Measurements from ENCODE around the gene KRTAP5-11. TPM values are rescaled to one million over a fixed set of nuclear protein-coding genes. Genes with fewer than 3 reads are reported as not detected.
"Not testable (repeated sequence)": the region's sequence is repeated elsewhere in the genome, so short reads cannot be mapped to it uniquely, and the experiment has no call there.

Gene KRTAP5-11
- total RNA-seq, 1 donor from 2014 or later: not detected

GRCh38 chr11:71588314-71588713 is 5.6 kb upstream of the KRTAP5-11 start:
- DNase-seq (ENCODE audit: low spot score); intact Hi-C loops (cut with DNase I); ATAC-seq: not testable (repeated sequence)

DNA sequence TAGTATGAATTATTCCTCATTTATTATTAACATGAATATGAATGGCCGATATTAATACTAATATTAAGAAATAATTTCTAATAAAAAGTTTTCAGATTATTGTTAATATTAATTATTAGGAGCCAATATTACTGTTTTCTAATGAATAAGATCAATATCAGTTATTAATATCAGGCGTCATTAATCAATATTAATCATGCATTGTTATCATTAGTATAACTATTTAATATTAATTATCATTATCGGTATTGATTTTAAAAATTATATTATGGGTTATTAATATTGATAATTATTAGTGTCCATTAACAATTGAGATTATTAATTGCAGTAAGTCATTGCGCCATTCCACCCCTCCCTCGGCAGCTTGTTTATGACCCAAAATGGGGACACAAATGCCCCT is 3.0 kb upstream of the KRTAP5-11 start:
- DNase-seq (ENCODE audit: low spot score); ATAC-seq; intact Hi-C loops (cut with DNase I): not testable (repeated sequence)

DNA sequence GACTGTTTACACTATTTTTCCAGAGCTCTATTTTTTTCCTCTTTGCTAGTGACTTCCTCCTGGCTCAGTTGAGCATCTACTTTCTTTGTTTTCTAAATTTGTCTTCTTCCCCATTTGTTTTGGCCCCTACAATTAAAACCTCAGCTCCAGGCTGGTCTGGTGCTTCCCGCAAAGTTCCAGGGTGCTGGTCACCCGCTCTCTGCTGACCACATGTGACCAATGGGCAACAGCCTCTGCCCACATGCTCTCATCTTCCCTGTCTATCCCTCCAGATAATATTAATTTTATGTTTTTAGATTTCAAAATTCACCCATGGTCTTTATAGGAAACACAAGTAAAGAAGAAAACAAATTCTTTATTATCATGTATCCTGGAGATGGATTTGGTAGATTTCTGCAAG is 294 bp upstream of the KRTAP5-11 start:
- DNase-seq (ENCODE audit: low spot score); ATAC-seq; intact Hi-C loops (cut with DNase I): not testable (repeated sequence)

DNA sequence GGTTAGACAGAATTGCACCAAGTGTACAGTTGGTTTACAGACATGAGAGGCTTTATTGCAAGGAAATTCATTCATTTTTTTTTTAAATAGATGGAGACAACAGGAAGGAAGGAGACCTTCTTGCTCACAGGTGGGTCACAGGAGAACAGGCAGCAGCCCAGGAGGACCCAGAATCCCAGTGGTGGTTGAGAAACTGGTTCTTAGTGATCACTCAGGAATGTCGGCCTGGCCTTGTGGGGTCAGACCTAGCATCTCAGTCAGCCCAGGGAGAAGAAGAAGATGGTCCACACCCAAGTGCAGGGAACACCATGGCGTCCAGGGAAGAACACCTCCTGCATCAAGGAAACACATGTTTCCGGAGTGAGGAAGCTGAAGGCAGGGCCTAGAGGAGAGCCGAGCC is 849 bp downstream of the KRTAP5-11 start:
- DNase-seq (ENCODE audit: low spot score) (no peak), ATAC-seq (no peak)
- intact Hi-C loops (cut with DNase I): no loop called here

DNA sequence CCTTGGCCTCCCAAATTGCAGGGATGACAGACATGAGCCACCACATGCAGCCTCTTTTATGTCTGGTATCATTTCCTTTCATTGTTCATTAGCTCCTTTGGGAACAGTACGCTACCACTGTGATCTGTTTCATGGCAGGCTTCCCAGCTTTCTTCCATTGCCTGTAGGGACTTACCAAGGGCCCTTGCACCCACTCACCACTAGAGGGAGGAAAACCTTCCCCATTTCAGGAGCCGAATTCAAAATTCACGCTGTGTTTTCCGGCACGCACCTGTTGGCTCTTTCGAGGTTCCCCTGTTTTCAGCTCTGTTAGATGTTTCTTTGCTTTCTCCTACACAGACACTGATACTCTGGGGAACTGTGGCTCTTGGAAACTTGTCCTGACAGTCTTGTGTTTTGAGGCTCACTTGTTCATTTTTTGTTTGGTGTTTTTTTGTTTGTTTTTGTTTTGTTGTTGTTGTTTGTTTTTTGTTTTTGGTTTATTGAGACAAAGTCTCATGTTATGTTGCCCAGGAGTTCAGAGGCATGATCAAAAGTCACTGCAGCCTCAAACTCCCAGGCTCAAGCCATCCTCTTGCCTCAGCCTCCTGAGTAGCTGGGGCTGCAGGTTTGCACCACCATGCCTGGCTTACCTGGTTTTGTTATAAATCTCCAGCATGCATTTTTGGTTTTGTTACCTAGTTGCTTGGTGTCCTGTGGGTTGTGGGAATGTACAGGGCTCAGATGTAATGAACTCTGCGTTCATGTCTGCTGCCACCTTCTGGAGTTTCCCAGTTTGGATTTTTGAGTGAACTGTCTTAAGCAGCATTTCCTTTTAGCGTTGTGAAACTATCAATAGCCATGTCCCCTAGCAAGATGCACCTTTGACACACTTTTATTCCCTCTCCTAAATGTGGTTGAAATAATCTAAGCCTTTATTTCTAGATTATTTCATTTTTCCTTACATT is 2.3 kb downstream of the KRTAP5-11 start:
- ATAC-seq (peak; percentile 78), DNase-seq (ENCODE audit: low spot score) (no peak)
- intact Hi-C loops (cut with DNase I): no loop called here

DNA sequence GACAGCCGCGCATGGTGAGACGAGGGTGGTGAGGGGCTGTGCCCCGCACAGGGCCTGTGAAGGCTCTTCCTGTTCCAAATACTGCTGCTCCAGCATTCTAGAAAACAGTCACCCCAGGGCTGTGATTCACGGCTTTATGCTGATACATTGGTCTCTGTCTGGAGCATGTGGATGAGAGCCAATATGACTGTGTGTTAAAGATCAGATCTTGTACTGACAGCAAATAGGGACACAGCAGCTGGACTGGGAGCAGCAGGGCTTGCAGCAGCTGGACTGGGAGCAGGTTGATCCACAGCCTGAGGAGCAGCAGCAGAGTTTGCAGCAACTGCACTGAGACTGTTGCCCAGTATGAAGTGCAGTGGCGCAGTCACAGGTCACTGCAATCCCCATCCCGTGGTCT is 3.2 kb downstream of the KRTAP5-11 start:
- ATAC-seq; DNase-seq (ENCODE audit: low spot score); intact Hi-C loops (cut with DNase I): not testable (repeated sequence)

DNA sequence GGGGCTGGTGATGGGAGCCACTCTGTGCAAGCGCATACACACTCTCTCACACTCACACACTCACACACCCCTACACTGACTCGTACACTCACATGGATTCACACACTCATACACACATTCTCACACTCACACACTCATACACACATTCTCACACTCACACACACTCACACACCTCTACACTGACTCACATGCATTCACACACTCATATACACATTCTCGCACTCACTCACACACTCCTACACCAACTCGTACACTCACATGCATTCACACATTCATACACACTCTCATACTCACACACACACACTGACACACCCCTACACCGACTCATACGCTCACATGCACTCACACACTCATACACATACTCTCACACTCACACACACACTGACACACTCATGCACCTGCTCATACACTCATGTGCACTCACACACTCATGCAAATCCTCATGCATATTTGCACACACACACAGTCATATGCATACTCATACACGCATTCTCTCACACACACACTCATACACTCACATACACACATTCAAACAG is 5.1 kb downstream of the KRTAP5-11 start:
- intact Hi-C loops (cut with DNase I): no loop called here
- DNase-seq (ENCODE audit: low spot score) (no peak), ATAC-seq (no peak)

- DNase-seq (ENCODE audit: low spot score); ATAC-seq; intact Hi-C loops (cut with DNase I): not testable (repeated sequence)
Measured at GRCh38 chr11:71576688-71577465, 5.8 kb downstream of the KRTAP5-11 start.

DNA sequence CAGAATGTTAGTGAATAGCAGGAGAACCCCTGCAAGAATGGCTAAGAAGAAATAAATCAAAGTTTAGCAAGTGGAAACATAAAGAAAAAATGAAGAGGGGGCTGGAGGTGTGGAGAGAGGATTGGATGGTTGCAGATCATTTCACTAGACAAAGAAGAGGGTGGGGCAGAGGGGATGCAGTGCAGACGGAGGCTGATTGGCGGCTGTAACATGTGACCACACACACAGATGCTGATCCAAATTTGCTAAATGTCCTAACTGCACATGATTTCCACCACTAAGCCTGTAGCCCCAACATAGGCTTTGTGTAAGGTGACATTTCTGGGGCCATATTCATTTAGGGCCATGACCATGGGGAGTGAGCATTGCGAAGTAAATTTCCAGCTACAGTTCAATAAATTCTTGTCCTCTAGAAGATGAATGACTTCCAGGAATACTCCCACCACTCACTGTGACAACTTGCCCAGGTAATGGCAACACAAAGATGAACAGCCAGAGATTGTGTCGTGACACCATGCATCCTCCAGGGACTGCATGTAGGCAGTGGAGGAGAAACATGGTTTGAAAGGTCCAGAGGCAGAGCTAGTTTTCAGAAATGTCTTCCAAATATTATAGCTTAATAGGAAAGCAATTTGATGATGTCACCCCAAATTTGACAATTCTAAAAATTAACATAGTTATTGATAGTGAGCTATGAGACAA is 6.8 kb downstream of the KRTAP5-11 start:
- ATAC-seq (no peak), DNase-seq (ENCODE audit: low spot score) (no peak)
- intact Hi-C loops (cut with DNase I): no loop called here

- DNase-seq (ENCODE audit: low spot score): no peak
- ATAC-seq: no peak
- intact Hi-C loops (cut with DNase I): no loop called here
Measured at GRCh38 chr11:71574418-71574817, 8.3 kb downstream of the KRTAP5-11 start.

DNA sequence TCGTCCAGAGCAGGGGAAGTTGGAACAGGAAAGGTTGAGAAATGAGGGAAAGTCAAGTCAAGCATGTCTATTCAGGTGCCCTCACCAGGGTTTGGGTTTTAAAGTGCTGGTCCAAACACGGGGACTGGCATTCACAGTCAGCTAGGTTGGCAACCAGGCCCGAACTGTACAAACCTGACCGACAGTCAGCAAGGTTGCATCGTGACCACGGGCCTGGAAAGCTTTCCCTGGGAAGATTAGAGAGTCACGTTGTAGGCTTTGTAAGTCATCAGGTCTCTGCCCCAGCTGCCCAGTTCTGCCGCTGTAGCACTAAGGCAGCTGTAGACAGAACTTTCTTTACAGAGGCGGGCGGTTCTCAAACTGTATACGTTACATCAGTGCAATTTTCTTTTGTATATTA is 9.9 kb downstream of the KRTAP5-11 start:
- no peak for ATAC-seq
- no peak for DNase-seq (ENCODE audit: low spot score)

DNA sequence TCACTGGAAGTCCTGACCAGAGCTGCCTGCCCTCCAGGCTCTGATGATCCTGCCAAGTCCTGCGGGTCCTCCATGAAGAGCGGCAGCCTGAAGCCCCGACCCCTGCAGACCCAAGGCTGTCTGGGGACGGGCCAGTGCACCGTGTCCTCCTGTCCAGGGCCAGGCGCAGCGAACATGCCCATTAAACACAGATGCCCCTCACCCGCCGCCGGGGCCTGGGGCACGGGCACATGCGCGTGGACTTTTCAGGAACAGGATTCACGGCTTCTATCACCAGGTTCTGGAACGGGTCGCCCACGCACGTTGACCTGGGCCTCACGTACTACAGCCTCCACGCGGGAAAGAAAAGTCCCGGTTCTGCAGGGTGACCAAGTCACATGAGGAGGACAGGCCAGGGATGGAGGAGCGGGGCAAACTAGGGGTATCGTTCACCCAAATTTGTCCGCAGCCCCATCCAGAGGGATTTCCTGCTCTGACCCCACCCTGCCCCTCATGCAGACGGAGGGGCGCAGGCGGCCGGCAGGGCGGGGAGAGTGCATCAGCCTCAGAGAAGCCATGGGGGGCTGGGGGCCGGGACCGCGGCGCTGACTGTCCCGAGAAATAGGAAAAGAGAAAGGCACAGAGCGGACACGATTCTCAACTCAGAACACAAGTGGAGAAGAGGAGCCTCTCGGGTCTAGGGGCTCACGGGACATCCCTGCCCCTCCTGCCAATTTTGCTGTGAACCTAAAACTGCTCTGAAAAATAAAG is 11.4 kb downstream of the KRTAP5-11 start:
- intact Hi-C loops (cut with DNase I); ATAC-seq: not testable (repeated sequence)

More for the DNA sequence above, 9.9 kb downstream of the KRTAP5-11 start:
- intact Hi-C loops (cut with DNase I): no loop called here

DNA sequence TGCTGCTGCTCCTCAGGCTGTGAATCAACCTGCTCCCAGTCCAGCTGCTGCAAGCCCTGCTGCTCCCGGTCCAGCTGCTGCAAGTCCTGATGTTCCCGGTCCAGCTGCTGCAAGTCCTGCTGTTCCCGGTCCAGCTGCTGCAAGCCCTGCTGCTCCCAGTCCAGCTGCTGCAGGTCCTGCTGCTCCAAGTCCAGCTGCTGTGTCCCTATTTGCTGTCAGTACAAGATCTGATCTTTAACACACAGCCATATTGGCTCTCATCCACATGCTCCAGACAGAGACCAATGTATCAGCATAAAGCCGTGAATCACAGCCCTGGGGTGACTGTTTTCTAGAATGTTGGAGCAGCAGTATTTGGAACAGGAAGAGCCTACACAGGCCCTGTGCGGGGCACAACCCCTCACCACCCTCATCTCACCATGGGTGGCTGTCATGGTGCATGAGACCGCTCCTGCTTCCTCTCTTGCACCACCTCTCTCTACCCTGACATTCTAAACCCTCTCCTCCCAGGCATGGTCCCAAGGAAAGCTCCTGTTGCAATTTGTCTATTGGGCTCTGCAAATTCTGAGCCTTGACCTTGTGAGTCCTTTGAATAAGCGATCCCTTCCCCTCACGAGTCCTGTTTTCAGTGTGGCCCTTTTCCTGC is 13.8 kb downstream of the KRTAP5-11 start:
- intact Hi-C loops (cut with DNase I): no loop called here
- peak; percentile 32 for ATAC-seq
- DNase-seq (ENCODE audit: low spot score): no peak

More for the DNA sequence above, 11.4 kb downstream of the KRTAP5-11 start:
- not testable (repeated sequence) for DNase-seq (ENCODE audit: low spot score)

DNA sequence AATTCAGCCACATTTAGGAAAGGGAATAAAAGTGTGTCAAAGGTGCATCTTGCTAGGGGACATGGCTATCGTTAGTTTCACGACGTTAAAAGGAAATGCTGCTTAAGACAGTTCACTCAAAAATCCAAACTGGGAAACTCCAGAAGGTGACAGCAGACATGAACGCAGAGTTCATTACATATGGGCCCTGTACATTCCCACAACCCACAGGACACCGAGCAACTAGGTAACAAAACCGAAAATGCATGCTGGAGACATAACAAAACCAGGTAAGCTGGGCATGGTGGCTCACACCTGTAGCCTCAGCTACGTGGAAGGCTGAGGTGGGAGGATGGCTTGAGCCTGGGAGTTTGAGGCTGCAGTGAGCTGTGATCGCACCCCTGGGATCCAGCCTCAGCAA is 15.0 kb downstream of the KRTAP5-11 start:
- ATAC-seq; DNase-seq (ENCODE audit: low spot score); intact Hi-C loops (cut with DNase I): not testable (repeated sequence)

- intact Hi-C loops (cut with DNase I); DNase-seq (ENCODE audit: low spot score); ATAC-seq: not testable (repeated sequence)
Measured at GRCh38 chr11:71566626-71567599, 15.8 kb downstream of the KRTAP5-11 start.

GRCh38 chr11:71566081-71566620 is 16.5 kb downstream of the KRTAP5-11 start:
- DNase-seq (ENCODE audit: low spot score): no peak
- intact Hi-C loops (cut with DNase I): no loop called here
- no peak for ATAC-seq
